Thyroid gland (tissue), 4 donors: ENCODE data around the gene ANO2. TPM values are rescaled to one million over a fixed set of nuclear protein-coding genes. Genes with fewer than 3 reads are reported as not detected.
"Not testable (repeated sequence)": the region's sequence is repeated elsewhere in the genome, so short reads cannot be mapped to it uniquely, and the experiment has no call there.

Source experiments
- DNase-seq, 2 donors: peaks; one replicate each; pipeline ENCODE4 v3.0.0-alpha.2; 2019
- H3K27ac ChIP-seq, 3 donors: fragments of 200-600 bp; sonication (generic); 1 replicate in 2 of 3; 2 replicates in 1 of 3; pipeline ENCODE4 v1.5.1; 2016 to 2019; ENCODE audit warnings: mild to moderate bottlenecking in 1 of 3, moderate library complexity in 1 of 3
- H3K27me3 ChIP-seq: fragments of 200-600 bp; sonication (generic); one replicate; pipeline ENCODE4 v1.5.1; 2019
- H3K36me3 ChIP-seq, 2 donors: fragments of 200-600 bp; sonication (generic); one replicate each; pipeline ENCODE4 v1.5.1; 2016 to 2019
- H3K4me1 ChIP-seq, 2 donors: fragments of 200-600 bp; sonication (generic); one replicate each; pipeline ENCODE4 v1.5.1; 2017 to 2019
- H3K4me3 ChIP-seq, 3 donors: fragments of 200-600 bp; sonication (generic); replicated peaks in 1 of 3; 1 replicate in 2 of 3; 2 replicates in 1 of 3; pipeline ENCODE4 v1.5.1; 2016; ENCODE audit warnings: mild to moderate bottlenecking in 1 of 3
- H3K9me3 ChIP-seq: fragments of 200-600 bp; sonication (generic); one replicate; pipeline ENCODE4 v1.5.1; 2017
- CTCF ChIP-seq, 6 experiments: fragments of 200-600 bp in 3 of 6; fragments of 450-650 bp in 3 of 6; sonication (generic) in 3 of 6; IDR thresholded peaks; one replicate each; pipeline ENCODE4 v1.5.1; 2016 to 2019; ENCODE audit warnings: antibody characterized with exemption in 6 of 6, mild to moderate bottlenecking in 2 of 6, inconsistent platforms in 1 of 6, moderate library complexity in 1 of 6
- POLR2A ChIP-seq, 2 donors: fragments of 450-650 bp; IDR thresholded peaks; one replicate each; pipeline ENCODE4 v1.6.1; 2017; ENCODE audit warnings: antibody characterized with exemption in 2 of 2, mild to moderate bottlenecking in 2 of 2, moderate library complexity in 1 of 2
- WGBS, 2 donors: methylation state at CpG; one replicate each; pipeline ENCODE4 v1.1.5; 2017; 5-methylcytosine and 5-hydroxymethylcytosine counted together
- intact Hi-C: fragments of 100-400 bp; cut with DNase I; formaldehyde crosslinking; loops from one replicate; pipeline ENCODE4 v1.15.1; 2023
- total RNA-seq, 4 donors: library from RNA; depleted of rRNA; stranded (reverse); fragments of >200 nt; gene quantifications; one replicate each; pipeline ENCODE4 v1.2.3, GENCODE V29; 2016

Gene ANO2
- total RNA-seq, 4 donors from 2014 or later = 0.78 to 7.0 (median 2.2) TPM

- H3K27me3 ChIP-seq = no peaks in the 10 kb centered on the region
- no peaks in the 10 kb centered on the region for H3K4me1 ChIP-seq
- TF ChIP-seq CTCF (IDR thresholded peaks at IDR 0.05) (no peak), POLR2A (IDR thresholded peaks at IDR 0.05) (no peak)
- WGBS, 2 donors = 88 to 94% methylated on average over 6 of the region's 6 CpGs
- DNase-seq = no peak
- no peak overlapping the region for H3K4me3 ChIP-seq
- no peak overlapping the region for H3K27ac ChIP-seq
- no peaks in the 10 kb centered on the region for H3K9me3 ChIP-seq
- no peaks in the 10 kb centered on the region for H3K36me3 ChIP-seq
- intact Hi-C loops = no loop called here
Observed at GRCh38 chr12:5889381-5890047, 55.5 kb downstream of the ANO2 start.

GRCh38 chr12:5888816-5889315 lies 56.2 kb downstream of the ANO2 start:
- Histone ChIP-seq H3K36me3 (no peaks in the 10 kb centered on the region), H3K27me3 (no peaks in the 10 kb centered on the region), H3K4me3 (no peak overlapping the region), H3K4me1 (no peaks in the 10 kb centered on the region), H3K9me3 (no peaks in the 10 kb centered on the region), H3K27ac (no peak overlapping the region)
- intact Hi-C loops = no loop called here
- no peak for DNase-seq
- 84 to 88% methylated on average over 13 to 16 of the region's 26 CpGs for WGBS, 2 donors
- no peak for TF ChIP-seq POLR2A (IDR thresholded peaks at IDR 0.05)
- TF ChIP-seq CTCF (IDR thresholded peaks at IDR 0.05) = no peak

- H3K4me1 ChIP-seq, H3K36me3 ChIP-seq, DNase-seq, intact Hi-C loops, H3K27ac ChIP-seq, H3K9me3 ChIP-seq, H3K27me3 ChIP-seq, H3K4me3 ChIP-seq: not testable (repeated sequence)
- WGBS, 2 donors = 93 to 96% methylated on average over 16 of the region's 16 CpGs
Observed at GRCh38 chr12:5887819-5888218, 57.2 kb downstream of the ANO2 start.

- 69% methylated on average over 3 of the region's 3 CpGs for WGBS, 2 donors
- TF ChIP-seq CTCF (IDR thresholded peaks at IDR 0.05) = no peak
- TF ChIP-seq POLR2A (IDR thresholded peaks at IDR 0.05) = no peak
Observed at GRCh38 chr12:5884866-5885265, 60.2 kb downstream of the ANO2 start.

GRCh38 chr12:5884285-5884684 lies 60.8 kb downstream of the ANO2 start:
- 92 to 96% methylated on average over 2 of the region's 2 CpGs for whole genome bisulfite sequencing, 2 donors
- intact Hi-C loops = no loop called here

More at GRCh38 chr12:5884866-5885265, 60.2 kb downstream of the ANO2 start:
- no peaks in the 10 kb centered on the region for H3K9me3 ChIP-seq
- no peak overlapping the region for H3K4me3 ChIP-seq
- no peaks in the 10 kb centered on the region for H3K4me1 ChIP-seq
- DNase-seq = no peak
- H3K27me3 ChIP-seq = no peaks in the 10 kb centered on the region
- H3K36me3 ChIP-seq = no peaks in the 10 kb centered on the region
- intact Hi-C loops = no loop called here
- H3K27ac ChIP-seq = no peak overlapping the region

More at GRCh38 chr12:5884285-5884684, 60.8 kb downstream of the ANO2 start:
- Histone ChIP-seq H3K36me3 (no peaks in the 10 kb centered on the region), H3K4me3 (no peak overlapping the region), H3K27me3 (no peaks in the 10 kb centered on the region), H3K27ac (no peak overlapping the region), H3K4me1 (no peaks in the 10 kb centered on the region), H3K9me3 (no peaks in the 10 kb centered on the region)
- DNase-seq = no peak
- TF ChIP-seq CTCF (IDR thresholded peaks at IDR 0.05) (no peak), POLR2A (IDR thresholded peaks at IDR 0.05) (no peak)
